ENCODE data around the gene RANBP17. TPM values are rescaled to one million over a fixed set of nuclear protein-coding genes. Genes with fewer than 3 reads are reported as not detected.

The RANBP17 gene
- polyA plus RNA-seq, 1 of the 3 experiments (the other 2 are of a cell fraction), result 6.0 TPM

DNA sequence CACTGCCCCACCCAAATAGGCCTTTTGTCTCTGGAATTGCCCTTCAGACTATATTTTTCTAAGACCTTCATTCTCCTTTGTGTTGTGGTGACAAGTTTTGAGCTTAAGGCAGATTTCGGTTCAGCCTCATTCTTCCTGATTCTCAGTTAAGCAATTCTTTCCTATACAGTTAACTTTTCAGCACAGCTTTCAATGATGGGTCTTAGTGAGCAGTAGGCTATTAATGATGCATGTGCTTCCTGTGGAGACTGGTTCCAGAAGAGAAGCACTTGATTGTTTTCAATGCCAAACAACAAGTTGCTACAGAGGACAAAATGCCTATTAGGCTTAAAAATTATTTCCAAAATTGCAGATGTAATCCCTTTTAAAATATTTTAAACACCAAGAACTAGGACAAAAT is 399.5 kb downstream of the RANBP17 start:
- no peak overlapping the region for H3K4me3 ChIP-seq (ENCODE audit: low read depth in 2 of 2, low read length in 1 of 2)
- no peak overlapping the region for H3K4me2 ChIP-seq
- no peaks in the 10 kb centered on the region for H3K9me3 ChIP-seq
- DNase-seq, result no peak
- H3K4me1 ChIP-seq (ENCODE audit: control insufficient read depth in 1 of 2, insufficient read depth in 2 of 2, low read depth in 1 of 2, low read length in 1 of 2), result no peaks in the 10 kb centered on the region
- no peak overlapping the region for H3K27ac ChIP-seq (ENCODE audit: low read depth in 2 of 2, low read length in 1 of 2)
- no peaks in the 10 kb centered on the region for H4K20me1 ChIP-seq (ENCODE audit: insufficient read depth)
- 86% methylated on average over 1 of the region's 1 CpG for WGBS (ENCODE audit: low lambda C conversion rate)
- H3K9ac ChIP-seq, result no peak overlapping the region
- POLR2A ChIA-PET, result no interaction called here
- H3K27me3 ChIP-seq (ENCODE audit: insufficient read depth), result no peaks in the 10 kb centered on the region
- H3K79me2 ChIP-seq (ENCODE audit: insufficient read depth), result no peaks in the 10 kb centered on the region
- H3K9me2 ChIP-seq, result no peaks in the 10 kb centered on the region
- TF ChIP-seq EP300 (IDR thresholded peaks at IDR 0.05; ENCODE audit: borderline replicate concordance in 1 of 2, low read depth in 1 of 2, low read length in 1 of 2), result no peak
- TF ChIP-seq YY1 (IDR thresholded peaks at IDR 0.05; ENCODE audit: low read depth), result no peak
- TF ChIP-seq, protein P1, sequence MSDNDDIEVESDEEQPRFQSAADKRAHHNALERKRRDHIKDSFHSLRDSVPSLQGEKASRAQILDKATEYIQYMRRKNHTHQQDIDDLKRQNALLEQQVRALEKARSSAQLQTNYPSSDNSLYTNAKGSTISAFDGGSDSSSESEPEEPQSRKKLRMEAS (IDR thresholded peaks at IDR 0.05; ENCODE audit: low read depth), result no peak
- no peak for TF ChIP-seq NRF1 (IDR thresholded peaks at IDR 0.05; ENCODE audit: low read depth, low read length)
- TF ChIP-seq GATA2 (CRISPR knock-in tag; IDR thresholded peaks at IDR 0.05), result no peak
- TF ChIP-seq ELF1 (IDR thresholded peaks at IDR 0.05), result no peak
- TF ChIP-seq FOSL2 (IDR thresholded peaks at IDR 0.05; ENCODE audit: borderline replicate concordance, low read depth), result no peak
- TF ChIP-seq RXRA (IDR thresholded peaks at IDR 0.05; ENCODE audit: borderline replicate concordance, low read depth), result no peak
- TF ChIP-seq TAF1 (IDR thresholded peaks at IDR 0.05; ENCODE audit: borderline replicate concordance, low read depth, low read length), result no peak
- TF ChIP-seq, protein P2, sequence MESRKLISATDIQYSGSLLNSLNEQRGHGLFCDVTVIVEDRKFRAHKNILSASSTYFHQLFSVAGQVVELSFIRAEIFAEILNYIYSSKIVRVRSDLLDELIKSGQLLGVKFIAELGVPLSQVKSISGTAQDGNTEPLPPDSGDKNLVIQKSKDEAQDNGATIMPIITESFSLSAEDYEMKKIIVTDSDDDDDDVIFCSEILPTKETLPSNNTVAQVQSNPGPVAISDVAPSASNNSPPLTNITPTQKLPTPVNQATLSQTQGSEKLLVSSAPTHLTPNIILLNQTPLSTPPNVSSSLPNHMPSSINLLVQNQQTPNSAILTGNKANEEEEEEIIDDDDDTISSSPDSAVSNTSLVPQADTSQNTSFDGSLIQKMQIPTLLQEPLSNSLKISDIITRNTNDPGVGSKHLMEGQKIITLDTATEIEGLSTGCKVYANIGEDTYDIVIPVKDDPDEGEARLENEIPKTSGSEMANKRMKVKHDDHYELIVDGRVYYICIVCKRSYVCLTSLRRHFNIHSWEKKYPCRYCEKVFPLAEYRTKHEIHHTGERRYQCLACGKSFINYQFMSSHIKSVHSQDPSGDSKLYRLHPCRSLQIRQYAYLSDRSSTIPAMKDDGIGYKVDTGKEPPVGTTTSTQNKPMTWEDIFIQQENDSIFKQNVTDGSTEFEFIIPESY (IDR thresholded peaks at IDR 0.05; ENCODE audit: borderline replicate concordance, low read depth), result no peak
- no peak for TF ChIP-seq FOXJ3 (CRISPR knock-in tag; IDR thresholded peaks at IDR 0.05)
- TF ChIP-seq, protein P3, sequence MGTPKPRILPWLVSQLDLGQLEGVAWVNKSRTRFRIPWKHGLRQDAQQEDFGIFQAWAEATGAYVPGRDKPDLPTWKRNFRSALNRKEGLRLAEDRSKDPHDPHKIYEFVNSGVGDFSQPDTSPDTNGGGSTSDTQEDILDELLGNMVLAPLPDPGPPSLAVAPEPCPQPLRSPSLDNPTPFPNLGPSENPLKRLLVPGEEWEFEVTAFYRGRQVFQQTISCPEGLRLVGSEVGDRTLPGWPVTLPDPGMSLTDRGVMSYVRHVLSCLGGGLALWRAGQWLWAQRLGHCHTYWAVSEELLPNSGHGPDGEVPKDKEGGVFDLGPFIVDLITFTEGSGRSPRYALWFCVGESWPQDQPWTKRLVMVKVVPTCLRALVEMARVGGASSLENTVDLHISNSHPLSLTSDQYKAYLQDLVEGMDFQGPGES (IDR thresholded peaks at IDR 0.05; ENCODE audit: low read depth, low read length), result no peak
- TF ChIP-seq POLR2AphosphoS5 (IDR thresholded peaks at IDR 0.05; ENCODE audit: low read depth, low read length), result no peak
- TF ChIP-seq, protein P4, sequence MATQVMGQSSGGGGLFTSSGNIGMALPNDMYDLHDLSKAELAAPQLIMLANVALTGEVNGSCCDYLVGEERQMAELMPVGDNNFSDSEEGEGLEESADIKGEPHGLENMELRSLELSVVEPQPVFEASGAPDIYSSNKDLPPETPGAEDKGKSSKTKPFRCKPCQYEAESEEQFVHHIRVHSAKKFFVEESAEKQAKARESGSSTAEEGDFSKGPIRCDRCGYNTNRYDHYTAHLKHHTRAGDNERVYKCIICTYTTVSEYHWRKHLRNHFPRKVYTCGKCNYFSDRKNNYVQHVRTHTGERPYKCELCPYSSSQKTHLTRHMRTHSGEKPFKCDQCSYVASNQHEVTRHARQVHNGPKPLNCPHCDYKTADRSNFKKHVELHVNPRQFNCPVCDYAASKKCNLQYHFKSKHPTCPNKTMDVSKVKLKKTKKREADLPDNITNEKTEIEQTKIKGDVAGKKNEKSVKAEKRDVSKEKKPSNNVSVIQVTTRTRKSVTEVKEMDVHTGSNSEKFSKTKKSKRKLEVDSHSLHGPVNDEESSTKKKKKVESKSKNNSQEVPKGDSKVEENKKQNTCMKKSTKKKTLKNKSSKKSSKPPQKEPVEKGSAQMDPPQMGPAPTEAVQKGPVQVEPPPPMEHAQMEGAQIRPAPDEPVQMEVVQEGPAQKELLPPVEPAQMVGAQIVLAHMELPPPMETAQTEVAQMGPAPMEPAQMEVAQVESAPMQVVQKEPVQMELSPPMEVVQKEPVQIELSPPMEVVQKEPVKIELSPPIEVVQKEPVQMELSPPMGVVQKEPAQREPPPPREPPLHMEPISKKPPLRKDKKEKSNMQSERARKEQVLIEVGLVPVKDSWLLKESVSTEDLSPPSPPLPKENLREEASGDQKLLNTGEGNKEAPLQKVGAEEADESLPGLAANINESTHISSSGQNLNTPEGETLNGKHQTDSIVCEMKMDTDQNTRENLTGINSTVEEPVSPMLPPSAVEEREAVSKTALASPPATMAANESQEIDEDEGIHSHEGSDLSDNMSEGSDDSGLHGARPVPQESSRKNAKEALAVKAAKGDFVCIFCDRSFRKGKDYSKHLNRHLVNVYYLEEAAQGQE (IDR thresholded peaks at IDR 0.05; ENCODE audit: low read depth, low read length), result no peak
- no peak for TF ChIP-seq FOXM1 (IDR thresholded peaks at IDR 0.05; ENCODE audit: low read depth)
- TF ChIP-seq, protein P5, sequence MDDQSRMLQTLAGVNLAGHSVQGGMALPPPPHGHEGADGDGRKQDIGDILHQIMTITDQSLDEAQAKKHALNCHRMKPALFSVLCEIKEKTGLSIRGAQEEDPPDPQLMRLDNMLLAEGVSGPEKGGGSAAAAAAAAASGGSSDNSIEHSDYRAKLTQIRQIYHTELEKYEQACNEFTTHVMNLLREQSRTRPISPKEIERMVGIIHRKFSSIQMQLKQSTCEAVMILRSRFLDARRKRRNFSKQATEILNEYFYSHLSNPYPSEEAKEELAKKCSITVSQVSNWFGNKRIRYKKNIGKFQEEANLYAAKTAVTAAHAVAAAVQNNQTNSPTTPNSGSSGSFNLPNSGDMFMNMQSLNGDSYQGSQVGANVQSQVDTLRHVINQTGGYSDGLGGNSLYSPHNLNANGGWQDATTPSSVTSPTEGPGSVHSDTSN (IDR thresholded peaks at IDR 0.05), result no peak
- TF ChIP-seq RFX5 (IDR thresholded peaks at IDR 0.05; ENCODE audit: low read length), result no peak
- TF ChIP-seq GABPA (IDR thresholded peaks at IDR 0.05; ENCODE audit: low read depth), result no peak
- TF ChIP-seq, protein P6, sequence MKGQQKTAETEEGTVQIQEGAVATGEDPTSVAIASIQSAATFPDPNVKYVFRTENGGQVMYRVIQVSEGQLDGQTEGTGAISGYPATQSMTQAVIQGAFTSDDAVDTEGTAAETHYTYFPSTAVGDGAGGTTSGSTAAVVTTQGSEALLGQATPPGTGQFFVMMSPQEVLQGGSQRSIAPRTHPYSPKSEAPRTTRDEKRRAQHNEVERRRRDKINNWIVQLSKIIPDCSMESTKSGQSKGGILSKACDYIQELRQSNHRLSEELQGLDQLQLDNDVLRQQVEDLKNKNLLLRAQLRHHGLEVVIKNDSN (IDR thresholded peaks at IDR 0.05; ENCODE audit: borderline replicate concordance, low read depth), result no peak
- H3K36me3 ChIP-seq (replicated peaks in 1 of 2; ENCODE audit: control insufficient read depth in 1 of 2, insufficient read depth in 2 of 2, low read length in 1 of 2), result no peaks in the 10 kb centered on the region
- H2AFZ ChIP-seq (ENCODE audit: low read depth), result no peak overlapping the region
- H3F3A ChIP-seq (replicated peaks; ENCODE audit: insufficient read depth), result no peaks in the 10 kb centered on the region
- CTCF ChIA-PET, result interaction anchor here (1.0 to 2.8 kb wide), 5 partner anchors 11 to 81 kb away, joined by 3 to 13 read pairs (median 6); no protein-coding TSS in a partner anchor

All from SK-N-SH (cell line).